ENCODE measurements around the gene NME7. TPM values are rescaled to one million over a fixed set of nuclear protein-coding genes. Genes with fewer than 3 reads are reported as not detected.
A peak's percentile ranks its signal among the peaks of the same experiment; 100 is the strongest.

The NME7 gene
- total and polyA plus RNA-seq, 2 experiments from 2014 or later, result 22.3 to 35.3 TPM

GRCh38 chr1:169163059-169163458, 204.5 kb downstream of the NME7 start:
- in situ Hi-C loops (cut with MboI), result no loop called here
- no peak overlapping the region for H2AFZ ChIP-seq
- H3K4me3 ChIP-seq, result no peak overlapping the region
- no peak for DNase-seq
- no peak overlapping the region for H3K4me2 ChIP-seq (ENCODE audit: unreplicated experiment)
- H3K27me3 ChIP-seq (replicated peaks; ENCODE audit: insufficient read depth), result no peaks in the 10 kb centered on the region
- H3K9ac ChIP-seq, result no peak overlapping the region
- H3K4me1 ChIP-seq (ENCODE audit: insufficient read depth), result peaks cover 6% of the 10 kb centered on the region; the same call in 1 of the 2 replicates
- H3K9me3 ChIP-seq (ENCODE audit: low read depth), result no peaks in the 10 kb centered on the region
- no peaks in the 10 kb centered on the region for H3K9me2 ChIP-seq (ENCODE audit: insufficient read depth)
- 77 to 82% methylated on average over 5 of the region's 5 CpGs for WGBS, 2 experiments (ENCODE audit: low coverage in 1 of 2, low lambda C conversion rate in 2 of 2, missing lambda C conversion rate in 2 of 2)
- no peaks in the 10 kb centered on the region for H3F3A ChIP-seq (ENCODE audit: insufficient read depth)
- no peak overlapping the region for H3K27ac ChIP-seq
- H4K20me1 ChIP-seq (ENCODE audit: insufficient read depth), result no peaks in the 10 kb centered on the region
- no peaks in the 10 kb centered on the region for H3K79me2 ChIP-seq (ENCODE audit: insufficient read depth)
- TF ChIP-seq EZH2phosphoT487 (IDR thresholded peaks at IDR 0.05; ENCODE audit: insufficient read depth, low read depth) (no peak), EZH2 (IDR thresholded peaks at IDR 0.05; ENCODE audit: insufficient read depth, poor library complexity, severe bottlenecking) (no peak)
- no peaks in the 10 kb centered on the region for H3K36me3 ChIP-seq (ENCODE audit: low read depth)

GRCh38 chr1:169161496-169162194, 206.0 kb downstream of the NME7 start:
- in situ Hi-C loops (cut with MboI), result no loop called here
- peaks cover 6% of the 10 kb centered on the region; the same call in 1 of the 2 replicates for H3K4me1 ChIP-seq (ENCODE audit: insufficient read depth)

GRCh38 chr1:169160845-169161495, 206.6 kb downstream of the NME7 start:
- H3K9ac ChIP-seq, result no peak overlapping the region
- peaks cover 6% of the 10 kb centered on the region; the same call in 1 of the 2 replicates for H3K4me1 ChIP-seq (ENCODE audit: insufficient read depth)
- H3K9me2 ChIP-seq (ENCODE audit: insufficient read depth), result no peaks in the 10 kb centered on the region
- H3K27ac ChIP-seq, result no peak overlapping the region
- DNase-seq, result peak; percentile 33
- H3K4me3 ChIP-seq, result no peak overlapping the region
- H2AFZ ChIP-seq, result no peak overlapping the region
- H3K27me3 ChIP-seq (replicated peaks; ENCODE audit: insufficient read depth), result no peaks in the 10 kb centered on the region
- H3F3A ChIP-seq (ENCODE audit: insufficient read depth), result no peaks in the 10 kb centered on the region
- H3K9me3 ChIP-seq (ENCODE audit: low read depth), result no peaks in the 10 kb centered on the region
- no peaks in the 10 kb centered on the region for H4K20me1 ChIP-seq (ENCODE audit: insufficient read depth)
- TF ChIP-seq EZH2 (IDR thresholded peaks at IDR 0.05; ENCODE audit: insufficient read depth, poor library complexity, severe bottlenecking) (no peak), EZH2phosphoT487 (IDR thresholded peaks at IDR 0.05; ENCODE audit: insufficient read depth, low read depth) (no peak)
- H3K36me3 ChIP-seq (ENCODE audit: low read depth), result no peaks in the 10 kb centered on the region
- WGBS, 2 experiments (ENCODE audit: low coverage in 1 of 2, low lambda C conversion rate in 2 of 2, missing lambda C conversion rate in 2 of 2), result 49 to 53% methylated on average over 3 of the region's 3 CpGs
- in situ Hi-C loops (cut with MboI), result no loop called here
- H3K79me2 ChIP-seq (ENCODE audit: insufficient read depth), result no peaks in the 10 kb centered on the region
- H3K4me2 ChIP-seq (ENCODE audit: unreplicated experiment), result no peak overlapping the region

More at GRCh38 chr1:169161496-169162194, 206.0 kb downstream of the NME7 start:
- Histone ChIP-seq H2AFZ (no peak overlapping the region), H3K36me3 (ENCODE audit: low read depth) (no peaks in the 10 kb centered on the region), H3K27ac (no peak overlapping the region), H3K9me3 (ENCODE audit: low read depth) (no peaks in the 10 kb centered on the region), H4K20me1 (ENCODE audit: insufficient read depth) (no peaks in the 10 kb centered on the region), H3K27me3 (replicated peaks; ENCODE audit: insufficient read depth) (no peaks in the 10 kb centered on the region), H3F3A (ENCODE audit: insufficient read depth) (no peaks in the 10 kb centered on the region), H3K79me2 (ENCODE audit: insufficient read depth) (no peaks in the 10 kb centered on the region), H3K9ac (no peak overlapping the region), H3K4me3 (no peak overlapping the region), H3K4me2 (ENCODE audit: unreplicated experiment) (no peak overlapping the region), H3K9me2 (ENCODE audit: insufficient read depth) (no peaks in the 10 kb centered on the region)
- 68 to 75% methylated on average over 4 of the region's 4 CpGs for WGBS, 2 experiments (ENCODE audit: low coverage in 1 of 2, low lambda C conversion rate in 2 of 2, missing lambda C conversion rate in 2 of 2)
- no peak for DNase-seq
- TF ChIP-seq EZH2 (IDR thresholded peaks at IDR 0.05; ENCODE audit: insufficient read depth, poor library complexity, severe bottlenecking), result no peak
- no peak for TF ChIP-seq EZH2phosphoT487 (IDR thresholded peaks at IDR 0.05; ENCODE audit: insufficient read depth, low read depth)

GRCh38 chr1:169156580-169156979, 211.0 kb downstream of the NME7 start:
- Histone ChIP-seq H3K79me2 (ENCODE audit: insufficient read depth) (no peaks in the 10 kb centered on the region), H3K27me3 (replicated peaks; ENCODE audit: insufficient read depth) (no peaks in the 10 kb centered on the region), H2AFZ (no peak overlapping the region), H3K9me3 (ENCODE audit: low read depth) (no peaks in the 10 kb centered on the region), H3K9ac (no peak overlapping the region), H3K36me3 (ENCODE audit: low read depth) (no peaks in the 10 kb centered on the region), H3K4me3 (no peak overlapping the region), H3F3A (ENCODE audit: insufficient read depth) (no peaks in the 10 kb centered on the region), H4K20me1 (ENCODE audit: insufficient read depth) (no peaks in the 10 kb centered on the region), H3K4me2 (ENCODE audit: unreplicated experiment) (no peak overlapping the region), H3K4me1 (ENCODE audit: insufficient read depth) (peaks cover 5% of the 10 kb centered on the region; the same call in 1 of the 2 replicates), H3K27ac (no peak overlapping the region), H3K9me2 (ENCODE audit: insufficient read depth) (no peaks in the 10 kb centered on the region)
- DNase-seq, result no peak
- 95 to 98% methylated on average over 3 of the region's 3 CpGs for WGBS, 2 experiments (ENCODE audit: low coverage in 1 of 2, low lambda C conversion rate in 2 of 2, missing lambda C conversion rate in 2 of 2)
- TF ChIP-seq EZH2phosphoT487 (IDR thresholded peaks at IDR 0.05; ENCODE audit: insufficient read depth, low read depth) (no peak), EZH2 (IDR thresholded peaks at IDR 0.05; ENCODE audit: insufficient read depth, poor library complexity, severe bottlenecking) (no peak)
- in situ Hi-C loops (cut with MboI), result no loop called here
